GM23248 (cell line): ENCODE data around the gene HLCS. TPM values are rescaled to one million over a fixed set of nuclear protein-coding genes. Genes with fewer than 3 reads are reported as not detected.

ENCODE experiments used
- DNase-seq: peaks from one replicate; pipeline ENCODE4 v3.0.0-alpha.2; 2015
- H2AFZ ChIP-seq: fragments of 200-600 bp; sonication (generic); 2 replicates; pipeline ENCODE4 v1.6.1; 2016; ENCODE audit warnings: antibody characterized with exemption
- H3F3A ChIP-seq: fragments of 200-600 bp; sonication (generic); 2 replicates; pipeline ENCODE4 v1.6.1; 2016; ENCODE audit warnings: mild to moderate bottlenecking, antibody characterized with exemption, mixed run types; ENCODE audit not compliant: insufficient read depth
- H3K27ac ChIP-seq: fragments of 200-600 bp; sonication (generic); 2 replicates; pipeline ENCODE4 v1.5.1; 2016; ENCODE audit warnings: mild to moderate bottlenecking
- H3K27me3 ChIP-seq: fragments of 200-600 bp; sonication (generic); replicated peaks from 2 replicates; pipeline ENCODE4 v1.6.1; 2016; ENCODE audit warnings: mild to moderate bottlenecking; ENCODE audit not compliant: insufficient read depth
- H3K36me3 ChIP-seq: fragments of 200-600 bp; sonication (generic); 2 replicates; pipeline ENCODE4 v1.6.1; 2016; ENCODE audit warnings: low read depth, mild to moderate bottlenecking
- H3K4me1 ChIP-seq: fragments of 200-600 bp; sonication (generic); 2 replicates; pipeline ENCODE4 v1.6.1; 2016; ENCODE audit warnings: mild to moderate bottlenecking; ENCODE audit not compliant: insufficient read depth
- H3K4me2 ChIP-seq: fragments of 200-600 bp; sonication (generic); one replicate; pipeline ENCODE4 v1.6.1; 2016; ENCODE audit warnings: mild to moderate bottlenecking; ENCODE audit not compliant: unreplicated experiment
- H3K4me3 ChIP-seq: fragments of 200-600 bp; sonication (generic); 2 replicates; pipeline ENCODE4 v1.5.1; 2016; ENCODE audit warnings: mild to moderate bottlenecking
- H3K79me2 ChIP-seq: fragments of 200-600 bp; sonication (generic); 2 replicates; pipeline ENCODE4 v1.6.1; 2016; ENCODE audit warnings: mild to moderate bottlenecking; ENCODE audit not compliant: insufficient read depth
- H3K9ac ChIP-seq: fragments of 200-600 bp; sonication (generic); 2 replicates; pipeline ENCODE4 v1.6.1; 2016; ENCODE audit warnings: mild to moderate bottlenecking
- H3K9me2 ChIP-seq: fragments of 200-600 bp; sonication (generic); 2 replicates; pipeline ENCODE4 v1.6.1; 2016; ENCODE audit warnings: mixed run types, mild to moderate bottlenecking, moderate library complexity; ENCODE audit not compliant: insufficient read depth
- H3K9me3 ChIP-seq: fragments of 200-600 bp; sonication (generic); one replicate; pipeline ENCODE4 v1.6.1; 2017; ENCODE audit warnings: low read depth
- H4K20me1 ChIP-seq: fragments of 200-600 bp; sonication (generic); 2 replicates; pipeline ENCODE4 v1.6.0; 2016; ENCODE audit not compliant: insufficient read depth
- EZH2 ChIP-seq: fragments of 200-600 bp; sonication (generic); IDR thresholded peaks from 2 replicates; pipeline ENCODE4 v1.6.1; 2018; ENCODE audit warnings: antibody characterized with exemption, mild to moderate bottlenecking; ENCODE audit not compliant: insufficient read depth, poor library complexity, severe bottlenecking
- EZH2phosphoT487 ChIP-seq: fragments of 200-600 bp; sonication (generic); IDR thresholded peaks from 2 replicates; pipeline ENCODE4 v1.6.1; 2018; ENCODE audit warnings: antibody characterized with exemption, moderate library complexity, mild to moderate bottlenecking, low read depth; ENCODE audit not compliant: insufficient read depth
- WGBS, 2 experiments: methylation state at CpG; one replicate each; pipeline ENCODE4 v1.1.6; 2015 to 2017; ENCODE audit warnings: low lambda C conversion rate in 2 of 2, low coverage in 1 of 2; ENCODE audit errors: missing lambda C conversion rate in 2 of 2; 5-methylcytosine and 5-hydroxymethylcytosine counted together
- in situ Hi-C: fragments of 300-500 bp; cut with MboI; formaldehyde crosslinking; loops from 2 replicates; pipeline ENCODE4 v1.15.0; 2020
- polyA plus RNA-seq: library from polyadenylated mRNA; unstranded; fragments of >200 nt; fragmentation: Nextera tagmentation; extraction: Ambion mirVana; gene quantifications from 2 replicates; pipeline ENCODE4 v1.2.1, GENCODE V29; 2016
- total RNA-seq: library from RNA; depleted of rRNA; stranded (reverse); fragments of >200 nt; shearing (Covaris generic); gene quantifications from 2 replicates; pipeline ENCODE4 v1.2.3, GENCODE V29; 2014

The HLCS gene
- total and polyA plus RNA-seq, 2 experiments from 2014 or later, result 21.4 to 42.5 TPM

- TF ChIP-seq EZH2 (no peak), EZH2phosphoT487 (no peak)
- H3K27ac ChIP-seq, result no peak overlapping the region
- in situ Hi-C loops, result no loop called here
- no peaks in the 10 kb centered on the region for H3K36me3 ChIP-seq
- H3K4me1 ChIP-seq, result peaks cover 6% of the 10 kb centered on the region
- no peaks in the 10 kb centered on the region for H3K79me2 ChIP-seq
- H3K9me3 ChIP-seq, result no peaks in the 10 kb centered on the region
- no peak for DNase-seq
- no peak overlapping the region for H3K9ac ChIP-seq
- no peak overlapping the region for H3K4me2 ChIP-seq
- H2AFZ ChIP-seq, result no peak overlapping the region
- no peaks in the 10 kb centered on the region for H3F3A ChIP-seq
- no peaks in the 10 kb centered on the region for H3K27me3 ChIP-seq
- no peak overlapping the region for H3K4me3 ChIP-seq
- H3K9me2 ChIP-seq, result no peaks in the 10 kb centered on the region
- whole genome bisulfite sequencing, 2 experiments, result 89 to 93% methylated on average over 8 of the region's 8 CpGs
- no peaks in the 10 kb centered on the region for H4K20me1 ChIP-seq
Measured at GRCh38 chr21:36915696-36916245, 50.7 kb downstream of the HLCS start.

- WGBS, 2 experiments, result 95 to 96% methylated on average over 17 of the region's 17 CpGs
- H3K27ac ChIP-seq, result no peak overlapping the region
- no peak overlapping the region for H3K4me2 ChIP-seq
- no peaks in the 10 kb centered on the region for H3K36me3 ChIP-seq
- H3K79me2 ChIP-seq, result no peaks in the 10 kb centered on the region
- H3K9me3 ChIP-seq, result no peaks in the 10 kb centered on the region
- no peaks in the 10 kb centered on the region for H3K27me3 ChIP-seq
- H2AFZ ChIP-seq, result no peak overlapping the region
- no peak for DNase-seq
- TF ChIP-seq EZH2 (no peak), EZH2phosphoT487 (no peak)
- in situ Hi-C loops, result no loop called here
- H3K4me3 ChIP-seq, result no peak overlapping the region
- H3K4me1 ChIP-seq, result peaks cover 12% of the 10 kb centered on the region
- H4K20me1 ChIP-seq, result no peaks in the 10 kb centered on the region
- H3K9ac ChIP-seq, result no peak overlapping the region
- H3F3A ChIP-seq, result no peaks in the 10 kb centered on the region
- no peaks in the 10 kb centered on the region for H3K9me2 ChIP-seq
Measured at GRCh38 chr21:36915014-36915695, 51.3 kb downstream of the HLCS start.

- Histone ChIP-seq H4K20me1 (no peaks in the 10 kb centered on the region), H3F3A (peaks cover 3% of the 10 kb centered on the region; the same call in 1 of the 2 replicates), H3K4me2 (no peak overlapping the region), H3K4me1 (peaks cover 17% of the 10 kb centered on the region), H3K9me2 (no peaks in the 10 kb centered on the region), H3K27ac (no peak overlapping the region), H3K36me3 (no peaks in the 10 kb centered on the region), H3K9ac (no peak overlapping the region), H3K79me2 (0 out of 2 replicates have a peak, but pooled peaks cover 2% of the 10 kb centered on the region), H3K27me3 (no peaks in the 10 kb centered on the region), H3K4me3 (no peak overlapping the region), H2AFZ (no peak overlapping the region), H3K9me3 (no peaks in the 10 kb centered on the region)
- WGBS, 2 experiments, result 95 to 97% methylated on average over 18 of the region's 18 CpGs
- DNase-seq, result no peak
- in situ Hi-C loops, result no loop called here
- no peak for TF ChIP-seq EZH2phosphoT487
- no peak for TF ChIP-seq EZH2
Measured at GRCh38 chr21:36914244-36915013, 52.0 kb downstream of the HLCS start.

GRCh38 chr21:36913247-36914169 is 53.0 kb downstream of the HLCS start:
- H3K79me2 ChIP-seq, result peaks cover 11% of the 10 kb centered on the region
- H3K27me3 ChIP-seq, result no peaks in the 10 kb centered on the region
- in situ Hi-C loops, result no loop called here
- H3K4me1 ChIP-seq, result peaks cover 23% of the 10 kb centered on the region
- DNase-seq, result no peak
- H3K4me3 ChIP-seq, result no peak overlapping the region
- no peak overlapping the region for H3K9ac ChIP-seq
- peaks cover 6% of the 10 kb centered on the region; the same call in 1 of the 2 replicates for H3F3A ChIP-seq
- 96 to 98% methylated on average over 8 of the region's 8 CpGs for WGBS, 2 experiments
- no peak overlapping the region for H3K4me2 ChIP-seq
- H3K9me2 ChIP-seq, result no peaks in the 10 kb centered on the region
- H3K36me3 ChIP-seq, result no peaks in the 10 kb centered on the region
- H4K20me1 ChIP-seq, result no peaks in the 10 kb centered on the region
- TF ChIP-seq EZH2phosphoT487 (no peak), EZH2 (no peak)
- H2AFZ ChIP-seq, result no peak overlapping the region
- H3K27ac ChIP-seq, result no peak overlapping the region
- no peaks in the 10 kb centered on the region for H3K9me3 ChIP-seq
